A549 (cell line): ENCODE measurements around the gene PHYHIPL. TPM values are rescaled to one million over a fixed set of nuclear protein-coding genes. Genes with fewer than 3 reads are reported as not detected.
A peak's percentile ranks its signal among the peaks of the same experiment; 100 is the strongest.

Experiments used
- ATAC-seq, 2 experiments: fragments of 200-7000 bp in 1 of 2; fragments of >200 bp in 1 of 2; cut with Nextera tagmentation in 1 of 2; cut with Tn5 transposase in 1 of 2; 3 replicates each; pipeline versions ENCODE4 v1.8.0 to v1.9.1; 2018 to 2020; ENCODE audit warnings: mild to moderate bottlenecking in 1 of 2, moderate library complexity in 1 of 2
- CTCF ChIA-PET: fragments of 300-600 bp; sonication (Branson Sonifier 250); formaldehyde crosslinking; extraction: SDS; loops from one replicate; lab custom pipeline; 2021; ENCODE audit warnings: antibody characterized with exemption, inconsistent platforms; lab: Yijun Ruan, JAX
- POLR2A ChIA-PET: fragments of 350-600 bp; formaldehyde crosslinking; extraction: SDS; loops from one replicate; lab custom pipeline; 2021; ENCODE audit warnings: antibody characterized with exemption, inconsistent platforms; lab: Yijun Ruan, JAX
- DNase-seq, 2 experiments: peaks; one replicate each; pipeline versions ENCODE4 v3.0.0 to v3.0.0-alpha.2; 2011 to 2016; ENCODE audit warnings: low read depth in 1 of 2, low spot score in 1 of 2
- FAIRE-seq: peaks from 2 replicates; lab custom pipeline; 2011; peaks lifted over from hg19 to GRCh38; lab: Jason Lieb, UNC
- H3K27ac ChIP-seq, 2 experiments: fragments of >200 bp; sonication (Bioruptor Twin); formaldehyde crosslinking; 3 replicates each; pipeline ENCODE4 v1.5.1; 2016 to 2017
- H3K4me1 ChIP-seq: fragments of >200 bp; sonication (Bioruptor Twin); formaldehyde crosslinking; 3 replicates; pipeline ENCODE4 v1.6.1; 2016
- H3K4me2 ChIP-seq: fragments of >200 bp; sonication (Bioruptor Twin); formaldehyde crosslinking; 3 replicates; pipeline ENCODE4 v1.6.1; 2016
- H3K4me3 ChIP-seq: fragments of >200 bp; sonication (Bioruptor Twin); formaldehyde crosslinking; 3 replicates; pipeline ENCODE4 v1.5.1; 2016
- H3K9me3 ChIP-seq: fragments of >200 bp; sonication (Bioruptor Twin); formaldehyde crosslinking; 3 replicates; pipeline ENCODE4 v1.6.1; 2016
- CBX8 ChIP-seq: fragments of 200-600 bp; sonication (generic); IDR thresholded peaks from 2 replicates; pipeline ENCODE4 v1.6.1; 2016
- CEBPB ChIP-seq, 2 experiments: fragments of >200 bp in 1 of 2; sonication (Bioruptor Twin) in 1 of 2; formaldehyde crosslinking in 1 of 2; IDR thresholded peaks; 2 replicates each; pipeline ENCODE4 v1.6.1; 2012 to 2016
- CHD2 ChIP-seq: fragments of 150-350 bp; IDR thresholded peaks from 2 replicates; pipeline ENCODE4 v1.6.1; 2014; ENCODE audit warnings: low read length; ENCODE audit not compliant: partially characterized antibody
- EHMT2 ChIP-seq: fragments of 200-600 bp; sonication (generic); IDR thresholded peaks from 2 replicates; pipeline ENCODE4 v1.6.1; 2016; ENCODE audit warnings: antibody characterized with exemption, low read depth, mild to moderate bottlenecking, moderate library complexity
- GATA3 ChIP-seq: IDR thresholded peaks from 2 replicates; pipeline ENCODE4 v1.6.1; 2012; ENCODE audit warnings: borderline replicate concordance
- HDAC2 ChIP-seq: fragments of 200-600 bp; sonication (generic); IDR thresholded peaks from 2 replicates; pipeline ENCODE4 v1.6.1; 2016
- HOXB13 ChIP-seq: fragments of 250-450 bp; sonication (Bioruptor Pico); IDR thresholded peaks from 2 replicates; pipeline ENCODE4 v1.5.0; 2020; ENCODE audit warnings: low read depth, mild to moderate bottlenecking, moderate library complexity
- HOXB5 ChIP-seq: fragments of 250-450 bp; sonication (Bioruptor Pico); IDR thresholded peaks from 2 replicates; pipeline ENCODE4 v1.5.0; 2020; ENCODE audit warnings: mild to moderate bottlenecking, moderate library complexity
- JUNB ChIP-seq: fragments of >200 bp; sonication (Bioruptor Twin); formaldehyde crosslinking; IDR thresholded peaks from 2 replicates; pipeline ENCODE4 v1.6.1; 2016
- KDM5A ChIP-seq: fragments of 200-600 bp; sonication (generic); IDR thresholded peaks from 2 replicates; pipeline ENCODE4 v1.6.1; 2016; ENCODE audit warnings: antibody characterized with exemption, mild to moderate bottlenecking
- PHF8 ChIP-seq: fragments of 200-600 bp; sonication (generic); IDR thresholded peaks from 2 replicates; pipeline ENCODE4 v1.6.1; 2016; ENCODE audit warnings: low read depth, mild to moderate bottlenecking, antibody characterized with exemption, moderate library complexity, borderline replicate concordance
- POLR2A ChIP-seq: IDR thresholded peaks from 2 replicates; pipeline ENCODE4 v1.6.1; 2012; ENCODE audit warnings: mild to moderate bottlenecking, low read length
- RARB ChIP-seq: fragments of 250-450 bp; sonication (Bioruptor Pico); IDR thresholded peaks from 2 replicates; pipeline ENCODE4 v1.8.0; 2021; ENCODE audit warnings: mild to moderate bottlenecking, moderate library complexity
- TFCP2L1 ChIP-seq: fragments of 250-450 bp; sonication (Bioruptor Pico); IDR thresholded peaks from 2 replicates; pipeline ENCODE4 v1.5.0; 2021; ENCODE audit warnings: mild to moderate bottlenecking
- ZC3H11A ChIP-seq: fragments of 450-650 bp; IDR thresholded peaks from 2 replicates; pipeline ENCODE4 v1.6.1; 2014; ENCODE audit warnings: antibody characterized with exemption, mild to moderate bottlenecking
- WGBS: methylation state at CpG from one replicate; pipeline ENCODE4 v1.1.6; 2017; ENCODE audit errors: missing lambda C conversion rate; 5-methylcytosine and 5-hydroxymethylcytosine counted together
- polyA plus RNA-seq, 4 experiments: library from polyadenylated mRNA; depleted of rRNA in 3 of 4; stranded (reverse); fragments of >200 nt; fragmentation: RNase III in 1 of 4; extraction: RNeasy Plus Mini Kit Qiagen cat#74134 plus additional on column Dnase treatment in 1 of 4; gene quantifications; 2 replicates in 3 of 4; 3 replicates in 1 of 4; pipeline ENCODE4 v1.2.3, GENCODE V29; 2011 to 2017
- TF ChIP-seq, protein P1 (sequence below): fragments of >200 bp; sonication (Bioruptor Twin); formaldehyde crosslinking; IDR thresholded peaks from 3 replicates; pipeline ENCODE4 v1.5.1; 2016
- TF ChIP-seq, protein P2 (sequence below): IDR thresholded peaks from 2 replicates; pipeline ENCODE4 v1.6.1; 2012; ENCODE audit warnings: low read depth, borderline replicate concordance
- TF ChIP-seq, protein P3 (sequence below): fragments of 150-350 bp; IDR thresholded peaks from 2 replicates; pipeline ENCODE4 v1.6.1; 2014; ENCODE audit warnings: low read depth, mild to moderate bottlenecking, low read length
- TF ChIP-seq, protein P4 (sequence below): IDR thresholded peaks from 2 replicates; pipeline ENCODE4 v1.6.1; 2012
- TF ChIP-seq, protein P5 (sequence below): fragments of >200 bp; sonication (Bioruptor Twin); formaldehyde crosslinking; IDR thresholded peaks from 3 replicates; pipeline ENCODE4 v1.6.1; 2016
- TF ChIP-seq, protein P6 (sequence below): fragments of 200-600 bp; sonication (generic); IDR thresholded peaks from 2 replicates; pipeline ENCODE4 v1.6.1; 2016; ENCODE audit warnings: antibody characterized with exemption, mild to moderate bottlenecking, moderate library complexity

PHYHIPL gene
- polyA plus RNA-seq, 2 of the 4 experiments (the other 2 are of a cell fraction), result 0.88 to 0.97 TPM

DNA sequence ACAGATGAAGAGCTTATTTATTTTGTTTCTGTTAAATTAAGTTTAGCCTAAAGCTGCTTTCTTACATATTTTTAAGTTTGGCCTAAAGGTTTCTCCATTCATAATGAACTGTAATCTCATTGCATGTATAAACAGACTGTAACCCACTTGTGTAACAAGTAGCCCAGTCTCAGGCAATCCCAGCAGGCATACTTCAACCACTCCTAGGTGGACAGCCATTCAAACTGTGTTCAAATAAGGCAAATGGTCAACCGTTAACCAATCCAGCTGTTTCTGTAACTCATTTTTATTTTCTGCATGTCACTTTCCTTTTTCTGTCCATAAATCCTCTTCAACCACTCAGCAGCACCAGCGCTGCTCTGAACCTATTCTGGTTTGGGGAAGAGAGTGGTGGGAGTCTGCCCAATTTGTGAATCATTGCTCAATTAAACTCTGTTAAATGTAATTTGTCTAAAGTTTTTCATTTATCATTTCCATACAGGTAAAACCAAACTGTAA lies 35.9 kb downstream of the PHYHIPL start:
- Histone ChIP-seq H3K27ac (no peak overlapping the region), H3K4me3 (no peak overlapping the region), H3K4me2 (no peak overlapping the region), H3K4me1 (no peaks in the 10 kb centered on the region), H3K9me3 (no peaks in the 10 kb centered on the region)
- FAIRE-seq, result no peak
- ATAC-seq, result no peak
- WGBS, result 53% methylated on average over 2 of the region's 2 CpGs
- POLR2A ChIA-PET, result no interaction called here
- DNase-seq, result no peak
- no peak for TF ChIP-seq ZC3H11A
- CTCF ChIA-PET, result interaction anchor here (0.6 to 1.8 kb wide), 2 partner anchors 431 to 757 kb away, joined by 3 to 5 read pairs; no protein-coding TSS in a partner anchor

DNA sequence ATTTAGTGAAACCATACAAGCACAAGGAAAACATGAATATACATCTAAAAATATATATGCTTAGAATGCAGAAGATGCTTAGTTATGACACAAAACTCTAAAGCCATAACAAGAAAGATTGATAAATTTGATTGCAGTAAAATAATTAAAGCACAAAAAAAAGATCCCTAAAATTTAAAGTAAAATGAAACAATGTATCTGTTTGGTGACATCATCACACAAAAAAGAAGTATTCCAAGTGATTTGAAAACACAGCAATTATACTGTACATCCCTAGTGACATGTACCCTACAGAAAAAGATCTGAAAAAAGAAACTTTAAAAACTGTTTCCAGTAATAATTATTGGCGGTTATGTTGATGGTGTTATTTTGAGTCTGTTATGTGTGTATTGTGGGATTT lies 37.7 kb downstream of the PHYHIPL start:
- Histone ChIP-seq H3K4me1 (no peaks in the 10 kb centered on the region), H3K4me3 (no peak overlapping the region), H3K27ac (no peak overlapping the region), H3K9me3 (no peaks in the 10 kb centered on the region), H3K4me2 (no peak overlapping the region)
- TF ChIP-seq EHMT2 (no peak), CHD2 (no peak), RARB (no peak), HDAC2 (no peak), POLR2A (no peak), HOXB5 (CRISPR knock-in tag) (no peak), CEBPB (IDR thresholded peaks at IDR 0.05) (no peak)
- TF ChIP-seq, protein P1, sequence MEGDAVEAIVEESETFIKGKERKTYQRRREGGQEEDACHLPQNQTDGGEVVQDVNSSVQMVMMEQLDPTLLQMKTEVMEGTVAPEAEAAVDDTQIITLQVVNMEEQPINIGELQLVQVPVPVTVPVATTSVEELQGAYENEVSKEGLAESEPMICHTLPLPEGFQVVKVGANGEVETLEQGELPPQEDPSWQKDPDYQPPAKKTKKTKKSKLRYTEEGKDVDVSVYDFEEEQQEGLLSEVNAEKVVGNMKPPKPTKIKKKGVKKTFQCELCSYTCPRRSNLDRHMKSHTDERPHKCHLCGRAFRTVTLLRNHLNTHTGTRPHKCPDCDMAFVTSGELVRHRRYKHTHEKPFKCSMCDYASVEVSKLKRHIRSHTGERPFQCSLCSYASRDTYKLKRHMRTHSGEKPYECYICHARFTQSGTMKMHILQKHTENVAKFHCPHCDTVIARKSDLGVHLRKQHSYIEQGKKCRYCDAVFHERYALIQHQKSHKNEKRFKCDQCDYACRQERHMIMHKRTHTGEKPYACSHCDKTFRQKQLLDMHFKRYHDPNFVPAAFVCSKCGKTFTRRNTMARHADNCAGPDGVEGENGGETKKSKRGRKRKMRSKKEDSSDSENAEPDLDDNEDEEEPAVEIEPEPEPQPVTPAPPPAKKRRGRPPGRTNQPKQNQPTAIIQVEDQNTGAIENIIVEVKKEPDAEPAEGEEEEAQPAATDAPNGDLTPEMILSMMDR, result no peak
- TF ChIP-seq, protein P2, sequence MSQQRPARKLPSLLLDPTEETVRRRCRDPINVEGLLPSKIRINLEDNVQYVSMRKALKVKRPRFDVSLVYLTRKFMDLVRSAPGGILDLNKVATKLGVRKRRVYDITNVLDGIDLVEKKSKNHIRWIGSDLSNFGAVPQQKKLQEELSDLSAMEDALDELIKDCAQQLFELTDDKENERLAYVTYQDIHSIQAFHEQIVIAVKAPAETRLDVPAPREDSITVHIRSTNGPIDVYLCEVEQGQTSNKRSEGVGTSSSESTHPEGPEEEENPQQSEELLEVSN, result no peak
- TF ChIP-seq, protein P3, sequence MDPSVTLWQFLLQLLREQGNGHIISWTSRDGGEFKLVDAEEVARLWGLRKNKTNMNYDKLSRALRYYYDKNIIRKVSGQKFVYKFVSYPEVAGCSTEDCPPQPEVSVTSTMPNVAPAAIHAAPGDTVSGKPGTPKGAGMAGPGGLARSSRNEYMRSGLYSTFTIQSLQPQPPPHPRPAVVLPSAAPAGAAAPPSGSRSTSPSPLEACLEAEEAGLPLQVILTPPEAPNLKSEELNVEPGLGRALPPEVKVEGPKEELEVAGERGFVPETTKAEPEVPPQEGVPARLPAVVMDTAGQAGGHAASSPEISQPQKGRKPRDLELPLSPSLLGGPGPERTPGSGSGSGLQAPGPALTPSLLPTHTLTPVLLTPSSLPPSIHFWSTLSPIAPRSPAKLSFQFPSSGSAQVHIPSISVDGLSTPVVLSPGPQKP, result no peak
- 61% methylated on average over 1 of the region's 1 CpG for WGBS
- FAIRE-seq, result peak; percentile 32
- ChIA-PET CTCF (no interaction called here), POLR2A (no interaction called here)
- no peak for DNase-seq
- ATAC-seq, result no peak

DNA sequence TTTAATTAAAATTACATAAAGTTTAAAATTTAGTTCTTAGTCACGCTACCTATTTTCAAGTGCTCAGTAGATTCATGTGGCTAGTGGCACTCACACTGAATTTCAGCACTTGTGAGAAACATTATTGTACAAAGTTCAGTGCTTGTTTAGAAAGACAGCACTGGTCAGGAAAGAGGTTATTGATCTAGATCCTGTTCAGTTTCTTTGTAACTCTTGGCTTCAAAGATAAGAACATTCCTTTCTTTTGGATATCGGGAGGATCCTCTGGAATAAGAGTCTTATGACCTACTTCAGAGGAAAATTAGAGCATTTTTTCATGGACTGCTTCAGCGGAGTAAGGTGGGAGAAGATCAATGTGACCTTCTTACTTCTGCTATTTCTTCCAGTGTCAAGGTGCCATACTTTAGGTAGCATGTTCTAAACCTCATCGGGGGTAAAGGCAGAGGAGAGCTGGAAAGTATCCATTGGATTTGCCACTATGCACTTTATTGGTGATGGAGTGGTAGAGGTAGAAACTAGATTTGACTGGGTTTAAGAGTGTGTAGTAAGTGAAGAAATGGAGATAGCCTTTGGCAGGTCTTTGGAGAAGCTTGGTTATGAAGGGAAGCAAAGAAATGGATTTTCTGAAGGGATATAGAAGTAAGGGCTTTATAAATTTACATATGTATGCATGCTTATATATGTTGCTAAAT lies 39.9 kb downstream of the PHYHIPL start:
- Histone ChIP-seq H3K27ac (no peak overlapping the region), H3K9me3 (no peaks in the 10 kb centered on the region), H3K4me1 (no peaks in the 10 kb centered on the region), H3K4me2 (no peak overlapping the region), H3K4me3 (no peak overlapping the region)
- FAIRE-seq (no peak), ATAC-seq (no peak), DNase-seq (no peak)
- POLR2A ChIA-PET, result no interaction called here
- whole genome bisulfite sequencing, result 37% methylated on average over 4 of the region's 4 CpGs
- TF ChIP-seq KDM5A (no peak), TFCP2L1 (CRISPR knock-in tag) (no peak), JUNB (no peak)
- CTCF ChIA-PET, result no interaction called here

DNA sequence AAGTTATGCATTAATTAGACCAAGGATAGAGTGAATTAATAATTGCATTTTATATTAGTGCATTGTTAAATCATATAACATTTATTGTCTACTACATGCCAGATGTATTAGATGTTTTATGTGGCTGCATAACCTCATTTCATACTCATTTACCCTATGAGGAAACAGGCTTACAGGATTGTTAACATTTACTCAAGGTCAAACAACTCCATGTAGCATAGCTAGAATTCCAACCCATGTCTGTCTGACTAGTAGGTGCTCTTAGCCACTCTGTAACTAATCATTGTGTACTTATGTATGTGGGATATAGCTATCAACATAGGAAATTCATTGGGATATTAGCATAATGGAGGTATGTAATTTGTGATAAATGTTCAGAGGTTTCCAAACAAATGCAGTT lies 46.3 kb downstream of the PHYHIPL start:
- Histone ChIP-seq H3K4me3 (no peak overlapping the region), H3K4me2 (no peak overlapping the region), H3K4me1 (no peaks in the 10 kb centered on the region), H3K9me3 (no peaks in the 10 kb centered on the region), H3K27ac (no peak overlapping the region)
- FAIRE-seq (peak; percentile 59), ATAC-seq (no peak), DNase-seq (no peak)
- ChIA-PET POLR2A (interaction anchor here (0.5 kb wide), 1 partner anchor 754 kb away, joined by 3 read pairs; no protein-coding TSS in a partner anchor), CTCF (interaction anchor here (0.7 to 1.2 kb wide), 2 partner anchors 365 to 1510 kb away, joined by 3 to 4 read pairs; no protein-coding TSS in a partner anchor)
- TF ChIP-seq PHF8 (no peak), CBX8 (no peak), HOXB13 (CRISPR knock-in tag) (no peak), KDM5A (no peak), GATA3 (no peak)
- TF ChIP-seq, protein P4, sequence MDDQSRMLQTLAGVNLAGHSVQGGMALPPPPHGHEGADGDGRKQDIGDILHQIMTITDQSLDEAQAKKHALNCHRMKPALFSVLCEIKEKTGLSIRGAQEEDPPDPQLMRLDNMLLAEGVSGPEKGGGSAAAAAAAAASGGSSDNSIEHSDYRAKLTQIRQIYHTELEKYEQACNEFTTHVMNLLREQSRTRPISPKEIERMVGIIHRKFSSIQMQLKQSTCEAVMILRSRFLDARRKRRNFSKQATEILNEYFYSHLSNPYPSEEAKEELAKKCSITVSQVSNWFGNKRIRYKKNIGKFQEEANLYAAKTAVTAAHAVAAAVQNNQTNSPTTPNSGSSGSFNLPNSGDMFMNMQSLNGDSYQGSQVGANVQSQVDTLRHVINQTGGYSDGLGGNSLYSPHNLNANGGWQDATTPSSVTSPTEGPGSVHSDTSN, result no peak
- TF ChIP-seq, protein P5, sequence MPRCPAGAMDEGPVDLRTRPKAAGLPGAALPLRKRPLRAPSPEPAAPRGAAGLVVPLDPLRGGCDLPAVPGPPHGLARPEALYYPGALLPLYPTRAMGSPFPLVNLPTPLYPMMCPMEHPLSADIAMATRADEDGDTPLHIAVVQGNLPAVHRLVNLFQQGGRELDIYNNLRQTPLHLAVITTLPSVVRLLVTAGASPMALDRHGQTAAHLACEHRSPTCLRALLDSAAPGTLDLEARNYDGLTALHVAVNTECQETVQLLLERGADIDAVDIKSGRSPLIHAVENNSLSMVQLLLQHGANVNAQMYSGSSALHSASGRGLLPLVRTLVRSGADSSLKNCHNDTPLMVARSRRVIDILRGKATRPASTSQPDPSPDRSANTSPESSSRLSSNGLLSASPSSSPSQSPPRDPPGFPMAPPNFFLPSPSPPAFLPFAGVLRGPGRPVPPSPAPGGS, result no peak
- TF ChIP-seq, protein P6, sequence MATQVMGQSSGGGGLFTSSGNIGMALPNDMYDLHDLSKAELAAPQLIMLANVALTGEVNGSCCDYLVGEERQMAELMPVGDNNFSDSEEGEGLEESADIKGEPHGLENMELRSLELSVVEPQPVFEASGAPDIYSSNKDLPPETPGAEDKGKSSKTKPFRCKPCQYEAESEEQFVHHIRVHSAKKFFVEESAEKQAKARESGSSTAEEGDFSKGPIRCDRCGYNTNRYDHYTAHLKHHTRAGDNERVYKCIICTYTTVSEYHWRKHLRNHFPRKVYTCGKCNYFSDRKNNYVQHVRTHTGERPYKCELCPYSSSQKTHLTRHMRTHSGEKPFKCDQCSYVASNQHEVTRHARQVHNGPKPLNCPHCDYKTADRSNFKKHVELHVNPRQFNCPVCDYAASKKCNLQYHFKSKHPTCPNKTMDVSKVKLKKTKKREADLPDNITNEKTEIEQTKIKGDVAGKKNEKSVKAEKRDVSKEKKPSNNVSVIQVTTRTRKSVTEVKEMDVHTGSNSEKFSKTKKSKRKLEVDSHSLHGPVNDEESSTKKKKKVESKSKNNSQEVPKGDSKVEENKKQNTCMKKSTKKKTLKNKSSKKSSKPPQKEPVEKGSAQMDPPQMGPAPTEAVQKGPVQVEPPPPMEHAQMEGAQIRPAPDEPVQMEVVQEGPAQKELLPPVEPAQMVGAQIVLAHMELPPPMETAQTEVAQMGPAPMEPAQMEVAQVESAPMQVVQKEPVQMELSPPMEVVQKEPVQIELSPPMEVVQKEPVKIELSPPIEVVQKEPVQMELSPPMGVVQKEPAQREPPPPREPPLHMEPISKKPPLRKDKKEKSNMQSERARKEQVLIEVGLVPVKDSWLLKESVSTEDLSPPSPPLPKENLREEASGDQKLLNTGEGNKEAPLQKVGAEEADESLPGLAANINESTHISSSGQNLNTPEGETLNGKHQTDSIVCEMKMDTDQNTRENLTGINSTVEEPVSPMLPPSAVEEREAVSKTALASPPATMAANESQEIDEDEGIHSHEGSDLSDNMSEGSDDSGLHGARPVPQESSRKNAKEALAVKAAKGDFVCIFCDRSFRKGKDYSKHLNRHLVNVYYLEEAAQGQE, result no peak
